ENCODE measurements around the gene FILIP1. TPM values are rescaled to one million over a fixed set of nuclear protein-coding genes. Genes with fewer than 3 reads are reported as not detected.

The FILIP1 gene
- total RNA-seq, 1 donor from 2014 or later: 54.4 TPM

- no peak for DNase-seq (ENCODE audit: extremely low read depth, low read depth, low spot score)
Measured at GRCh38 chr6:75497994-75498393, 4.4 kb upstream of the FILIP1 start.

- no peak for DNase-seq (ENCODE audit: extremely low read depth, low read depth, low spot score)
Measured at GRCh38 chr6:75495011-75495410, 1.4 kb upstream of the FILIP1 start.

- no peak for DNase-seq (ENCODE audit: extremely low read depth, low read depth, low spot score)
Measured at GRCh38 chr6:75494290-75494689, 690 bp upstream of the FILIP1 start.

GRCh38 chr6:75492386-75493153, 1.0 kb downstream of the FILIP1 start:
- DNase-seq (ENCODE audit: extremely low read depth, low read depth, low spot score): no peak

GRCh38 chr6:75491291-75491690, 2.3 kb downstream of the FILIP1 start:
- no peak for DNase-seq (ENCODE audit: extremely low read depth, low read depth, low spot score)

GRCh38 chr6:75490706-75491105, 2.9 kb downstream of the FILIP1 start:
- no peak for DNase-seq (ENCODE audit: extremely low read depth, low read depth, low spot score)

GRCh38 chr6:75489025-75489424, 4.6 kb downstream of the FILIP1 start:
- no peak for DNase-seq (ENCODE audit: extremely low read depth, low read depth, low spot score)

- DNase-seq (ENCODE audit: extremely low read depth, low read depth, low spot score): no peak
Measured at GRCh38 chr6:75488033-75488432, 5.6 kb downstream of the FILIP1 start.

GRCh38 chr6:75486850-75487518, 6.6 kb downstream of the FILIP1 start:
- no peak for DNase-seq (ENCODE audit: extremely low read depth, low read depth, low spot score)

- DNase-seq (ENCODE audit: extremely low read depth, low read depth, low spot score): no peak
Measured at GRCh38 chr6:75484535-75484934, 9.1 kb downstream of the FILIP1 start.

GRCh38 chr6:75483136-75483952, 10.3 kb downstream of the FILIP1 start:
- DNase-seq (ENCODE audit: extremely low read depth, low read depth, low spot score): no peak

- DNase-seq (ENCODE audit: extremely low read depth, low read depth, low spot score): no peak
Measured at GRCh38 chr6:75481936-75482593, 11.5 kb downstream of the FILIP1 start.

- DNase-seq (ENCODE audit: extremely low read depth, low read depth, low spot score): no peak
Measured at GRCh38 chr6:75481394-75481793, 12.2 kb downstream of the FILIP1 start.

GRCh38 chr6:75480425-75480824, 13.2 kb downstream of the FILIP1 start:
- DNase-seq (ENCODE audit: extremely low read depth, low read depth, low spot score): no peak

- no peak for DNase-seq (ENCODE audit: extremely low read depth, low read depth, low spot score)
Measured at GRCh38 chr6:75479712-75480111, 13.9 kb downstream of the FILIP1 start.

- DNase-seq (ENCODE audit: extremely low read depth, low read depth, low spot score): no peak
Measured at GRCh38 chr6:75478929-75479328, 14.7 kb downstream of the FILIP1 start.

- DNase-seq (ENCODE audit: extremely low read depth, low read depth, low spot score): no peak
Measured at GRCh38 chr6:75472885-75473284, 20.7 kb downstream of the FILIP1 start.

- no peak for DNase-seq (ENCODE audit: extremely low read depth, low read depth, low spot score)
Measured at GRCh38 chr6:75467966-75468365, 25.6 kb downstream of the FILIP1 start.

- no peak for DNase-seq (ENCODE audit: extremely low read depth, low read depth, low spot score)
Measured at GRCh38 chr6:75467284-75467683, 26.3 kb downstream of the FILIP1 start.

GRCh38 chr6:75466636-75467035, 27.0 kb downstream of the FILIP1 start:
- DNase-seq (ENCODE audit: extremely low read depth, low read depth, low spot score): no peak

- DNase-seq (ENCODE audit: extremely low read depth, low read depth, low spot score): no peak
Measured at GRCh38 chr6:75463908-75464307, 29.7 kb downstream of the FILIP1 start.
